HepG2 (cell line): ENCODE results near the gene SH3BP2. TPM values are rescaled to one million over a fixed set of nuclear protein-coding genes. Genes with fewer than 3 reads are reported as not detected.
A peak's percentile ranks its signal among the peaks of the same experiment; 100 is the strongest.

Experiments used
- GPBP1L1 ChIP-seq: sonication (generic); formaldehyde crosslinking; IDR thresholded peaks from 2 replicates; pipeline ENCODE4 v1.5.0; 2020; ENCODE audit warnings: mild to moderate bottlenecking, missing genetic modification reagents
- HDAC2 ChIP-seq: sonication (generic); formaldehyde crosslinking; IDR thresholded peaks from 2 replicates; pipeline ENCODE4 v1.4.0; 2020; ENCODE audit warnings: missing genetic modification reagents
- IKZF1 ChIP-seq: fragments of 450-650 bp; IDR thresholded peaks from 2 replicates; pipeline ENCODE4 v1.7.1; 2016
- IKZF5 ChIP-seq: IDR thresholded peaks from 2 replicates; pipeline ENCODE4 v1.6.1; 2018; ENCODE audit warnings: missing genetic modification reagents, mild to moderate bottlenecking, missing compliant biosample characterization
- JDP2 ChIP-seq: sonication (generic); formaldehyde crosslinking; IDR thresholded peaks from 2 replicates; pipeline ENCODE4 v1.8.1; 2022; ENCODE audit warnings: missing genetic modification reagents, borderline replicate concordance
- LRRFIP1 ChIP-seq: sonication (generic); formaldehyde crosslinking; conservative IDR thresholded peaks from 2 replicates; pipeline ENCODE4 v1.4.0; 2020; ENCODE audit warnings: missing genetic modification reagents
- NFIB ChIP-seq: sonication (generic); formaldehyde crosslinking; IDR thresholded peaks from 2 replicates; pipeline ENCODE4 v1.9.0; 2021; ENCODE audit warnings: missing genetic modification reagents, mild to moderate bottlenecking, borderline replicate concordance
- RAD21 ChIP-seq: fragments of 450-650 bp; formaldehyde crosslinking; IDR thresholded peaks from 2 replicates; pipeline ENCODE4 v1.5.0; 2020; ENCODE audit warnings: mild to moderate bottlenecking
- RELA ChIP-seq: sonication (generic); formaldehyde crosslinking; IDR thresholded peaks from 2 replicates; pipeline ENCODE4 v1.4.0; 2020; ENCODE audit warnings: missing genetic modification reagents
- SETDB1 ChIP-seq: sonication (generic); formaldehyde crosslinking; IDR thresholded peaks from 2 replicates; pipeline ENCODE4 v1.5.1; 2020; ENCODE audit warnings: missing genetic modification reagents, mild to moderate bottlenecking, borderline replicate concordance
- ZBTB14 ChIP-seq: sonication (generic); formaldehyde crosslinking; IDR thresholded peaks from 2 replicates; pipeline ENCODE4 v1.4.0; 2020; ENCODE audit warnings: missing genetic modification reagents
- ZNF160 ChIP-seq: sonication (generic); formaldehyde crosslinking; IDR thresholded peaks from 2 replicates; pipeline ENCODE4 v1.8.0; 2022; ENCODE audit warnings: mild to moderate bottlenecking, inconsistent platforms, missing genetic modification reagents
- ZNF503 ChIP-seq: sonication (generic); formaldehyde crosslinking; IDR thresholded peaks from 2 replicates; pipeline ENCODE4 v1.4.0; 2020; ENCODE audit warnings: missing genetic modification reagents
- ZNF562 ChIP-seq: sonication (generic); formaldehyde crosslinking; IDR thresholded peaks from 2 replicates; pipeline ENCODE4 v1.8.0; 2022; ENCODE audit warnings: missing genetic modification reagents, borderline replicate concordance
- polyA plus RNA-seq, 8 experiments: library from polyadenylated mRNA; depleted of rRNA in 3 of 8; stranded (reverse) in 7 of 8; unstranded in 1 of 8; fragments of >200 nt; fragmentation: Illumina TruSeq in 4 of 8; extraction: Trizol in 4 of 8; gene quantifications; 2 replicates each; pipeline versions ENCODE4 v1.2.1 to v1.2.3, GENCODE V29; 2011 to 2016; ENCODE audit warnings: low read depth in 4 of 8, missing spikeins in 1 of 8, mixed read lengths in 1 of 8; ENCODE audit not compliant: insufficient read depth in 1 of 8
- total RNA-seq, 5 experiments: library from RNA; depleted of rRNA; stranded (reverse); fragments of >200 nt; fragmentation: Illumina TruSeq; extraction: Trizol; gene quantifications; 2 replicates each; pipeline ENCODE4 v1.2.3, GENCODE V29; 2016; ENCODE audit warnings: low read depth in 1 of 5

Gene SH3BP2
- total and polyA plus RNA-seq, 2 of the 13 experiments (the other 11 are each of a cell fraction or from before 2014, with no cell fraction given) = 16.9 to 34.5 TPM

GRCh38 chr4:2755821-2756690 is 36.8 kb upstream of the SH3BP2 start, which contains the start of gene TNIP2 (continued):
- TF ChIP-seq IKZF1 (no peak), HDAC2 (CRISPR knock-in tag) (0 out of 2 replicates have a peak, but pooled peaks have one; percentile 40), NFIB (CRISPR knock-in tag) (no peak), ZNF160 (CRISPR knock-in tag) (0 out of 2 replicates have a peak, but pooled peaks have one; percentile 54), RAD21 (CRISPR knock-in tag) (peak; percentile 95), JDP2 (no peak), GPBP1L1 (CRISPR knock-in tag) (no peak), RELA (CRISPR knock-in tag) (no peak), LRRFIP1 (CRISPR knock-in tag) (no peak), ZNF503 (CRISPR knock-in tag) (no peak), SETDB1 (CRISPR knock-in tag) (no peak), IKZF5 (CRISPR knock-in tag) (no peak), ZBTB14 (peak; percentile 79), ZNF562 (CRISPR knock-in tag) (no peak)
